Loucy (cell line): Measurements from ENCODE around the gene ZFP69B.
A peak's percentile ranks its signal among the peaks of the same experiment; 100 is the strongest.
"Not testable (repeated sequence)": the region's sequence is repeated elsewhere in the genome, so short reads cannot be mapped to it uniquely, and the experiment has no call there.

Experiments used
- H2AFZ ChIP-seq: fragments of 200-600 bp; sonication (generic); 2 replicates; pipeline ENCODE4 v1.6.0; 2016; ENCODE audit warnings: antibody characterized with exemption, mild to moderate bottlenecking, low read length, moderate library complexity
- H3F3A ChIP-seq: fragments of 200-600 bp; 2 replicates; pipeline ENCODE4 v1.6.0; 2016; ENCODE audit warnings: antibody characterized with exemption, low read depth, mild to moderate bottlenecking
- H3K27me3 ChIP-seq: fragments of 200-600 bp; sonication (generic); 2 replicates; pipeline ENCODE4 v1.6.1; 2014; ENCODE audit warnings: low read length, mild to moderate bottlenecking; ENCODE audit not compliant: insufficient read depth, poor library complexity, severe bottlenecking
- H3K36me3 ChIP-seq: fragments of 200-600 bp; sonication (generic); 2 replicates; pipeline ENCODE4 v1.6.1; 2016; ENCODE audit warnings: low read length; ENCODE audit not compliant: insufficient read depth
- H3K4me1 ChIP-seq: fragments of 200-600 bp; sonication (generic); 2 replicates; pipeline ENCODE4 v1.5.1; 2014; ENCODE audit warnings: low read length, mild to moderate bottlenecking; ENCODE audit not compliant: insufficient read depth, poor library complexity, severe bottlenecking
- H3K4me2 ChIP-seq: fragments of 200-600 bp; sonication (generic); 2 replicates; pipeline ENCODE4 v1.6.0; 2014; ENCODE audit warnings: antibody characterized with exemption, low read length, low read depth, mild to moderate bottlenecking; ENCODE audit not compliant: poor library complexity, severe bottlenecking
- H3K4me3 ChIP-seq: fragments of 200-600 bp; sonication (generic); 2 replicates; pipeline ENCODE4 v1.5.1; 2014; ENCODE audit warnings: low read length, mild to moderate bottlenecking, mixed read lengths; ENCODE audit not compliant: poor library complexity, severe bottlenecking
- H3K79me2 ChIP-seq: fragments of 200-600 bp; sonication (generic); 2 replicates; pipeline ENCODE4 v1.6.1; 2014; ENCODE audit warnings: low read length; ENCODE audit not compliant: insufficient read depth
- H3K9ac ChIP-seq: fragments of 200-600 bp; sonication (generic); 2 replicates; pipeline ENCODE4 v1.6.0; 2014; ENCODE audit warnings: mild to moderate bottlenecking, low read depth, low read length, moderate library complexity; ENCODE audit not compliant: poor library complexity, severe bottlenecking
- H3K9me2 ChIP-seq: fragments of 200-600 bp; sonication (generic); replicated peaks from 2 replicates; pipeline ENCODE4 v1.6.1; 2016; ENCODE audit warnings: low read depth, low read length, mixed read lengths
- H3K9me3 ChIP-seq: fragments of 200-600 bp; sonication (generic); 2 replicates; pipeline ENCODE4 v1.6.1; 2014; ENCODE audit warnings: mild to moderate bottlenecking, antibody characterized with exemption, low read length, low read depth; ENCODE audit not compliant: insufficient read depth
- H4K20me1 ChIP-seq: fragments of 200-600 bp; sonication (generic); 2 replicates; pipeline ENCODE4 v1.6.0; 2014; ENCODE audit warnings: antibody characterized with exemption, low read length, mild to moderate bottlenecking; ENCODE audit not compliant: insufficient read depth, poor library complexity, severe bottlenecking
- EZH2phosphoT487 ChIP-seq: fragments of 200-600 bp; IDR thresholded peaks from 2 replicates; pipeline ENCODE4 v1.6.1; 2018; ENCODE audit warnings: antibody characterized with exemption, mild to moderate bottlenecking, moderate library complexity, borderline replicate concordance
- TF ChIP-seq, protein P1 (sequence below): fragments of 200-600 bp; sonication (generic); conservative IDR thresholded peaks from 2 replicates; pipeline ENCODE4 v1.5.1; 2014; ENCODE audit warnings: mild to moderate bottlenecking, antibody characterized with exemption, low read length

ZFP69B gene

DNA sequence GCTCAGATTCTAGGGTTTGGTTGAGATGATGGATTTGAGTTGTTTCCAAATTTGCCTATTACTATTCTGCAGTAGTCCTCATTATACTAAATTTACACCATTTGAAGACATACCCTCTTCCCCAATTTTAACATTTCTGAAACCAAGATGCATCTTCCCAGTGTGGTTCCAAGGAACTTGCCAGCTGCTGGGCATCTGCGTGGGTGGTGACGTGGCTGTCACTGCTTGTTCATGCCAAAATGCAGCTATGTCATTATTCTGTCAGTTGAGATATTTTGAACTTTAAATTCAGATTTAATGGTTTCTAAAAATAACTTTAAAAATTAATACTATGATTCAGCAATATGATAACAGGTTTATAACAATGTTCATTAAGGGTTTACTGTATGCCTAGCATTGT lies 28.0 kb downstream of the ZFP69B start:
- peak overlapping the region; percentile 77 for H3K9ac ChIP-seq

DNA sequence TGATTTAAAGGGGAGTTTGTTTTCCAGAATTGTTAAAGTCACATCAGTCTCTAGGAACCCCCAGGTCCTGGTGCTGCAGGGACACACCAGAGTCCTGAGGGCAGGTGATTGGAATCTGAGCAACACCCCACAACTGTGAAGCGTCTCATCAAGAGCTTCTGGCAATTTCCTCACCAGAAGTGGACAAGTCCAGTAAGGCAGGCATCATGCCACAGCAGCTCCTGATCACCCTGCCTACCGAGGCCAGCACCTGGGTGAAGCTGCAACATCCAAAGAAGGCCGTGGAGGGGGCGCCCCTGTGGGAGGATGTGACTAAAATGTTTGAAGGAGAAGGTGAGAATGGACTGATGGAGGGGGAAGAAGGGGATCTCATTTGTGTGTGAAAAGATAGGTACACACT lies 28.9 kb downstream of the ZFP69B start:
- H4K20me1 ChIP-seq, result no peaks in the 10 kb centered on the region
- TF ChIP-seq, protein P1, sequence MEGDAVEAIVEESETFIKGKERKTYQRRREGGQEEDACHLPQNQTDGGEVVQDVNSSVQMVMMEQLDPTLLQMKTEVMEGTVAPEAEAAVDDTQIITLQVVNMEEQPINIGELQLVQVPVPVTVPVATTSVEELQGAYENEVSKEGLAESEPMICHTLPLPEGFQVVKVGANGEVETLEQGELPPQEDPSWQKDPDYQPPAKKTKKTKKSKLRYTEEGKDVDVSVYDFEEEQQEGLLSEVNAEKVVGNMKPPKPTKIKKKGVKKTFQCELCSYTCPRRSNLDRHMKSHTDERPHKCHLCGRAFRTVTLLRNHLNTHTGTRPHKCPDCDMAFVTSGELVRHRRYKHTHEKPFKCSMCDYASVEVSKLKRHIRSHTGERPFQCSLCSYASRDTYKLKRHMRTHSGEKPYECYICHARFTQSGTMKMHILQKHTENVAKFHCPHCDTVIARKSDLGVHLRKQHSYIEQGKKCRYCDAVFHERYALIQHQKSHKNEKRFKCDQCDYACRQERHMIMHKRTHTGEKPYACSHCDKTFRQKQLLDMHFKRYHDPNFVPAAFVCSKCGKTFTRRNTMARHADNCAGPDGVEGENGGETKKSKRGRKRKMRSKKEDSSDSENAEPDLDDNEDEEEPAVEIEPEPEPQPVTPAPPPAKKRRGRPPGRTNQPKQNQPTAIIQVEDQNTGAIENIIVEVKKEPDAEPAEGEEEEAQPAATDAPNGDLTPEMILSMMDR, result no peak
- no peak for TF ChIP-seq EZH2phosphoT487
- peak overlapping the region; percentile 77 for H3K9ac ChIP-seq
- peak overlapping the region; percentile 86 for H3K4me2 ChIP-seq
- H3K4me1 ChIP-seq, result peaks cover 24% of the 10 kb centered on the region
- peaks cover 15% of the 10 kb centered on the region; the same call in 1 of the 2 replicates for H3K79me2 ChIP-seq
- no peaks in the 10 kb centered on the region for H3K9me2 ChIP-seq
- H3F3A ChIP-seq, result no peaks in the 10 kb centered on the region
- H3K4me3 ChIP-seq, result peak overlapping the region; percentile 82
- H3K36me3 ChIP-seq, result no peaks in the 10 kb centered on the region
- no peaks in the 10 kb centered on the region for H3K27me3 ChIP-seq
- H3K9me3 ChIP-seq, result peaks cover 12% of the 10 kb centered on the region
- no peak overlapping the region for H2AFZ ChIP-seq

More for the DNA sequence above, 28.0 kb downstream of the ZFP69B start:
- H3K4me1 ChIP-seq, result peaks cover 24% of the 10 kb centered on the region
- no peaks in the 10 kb centered on the region for H3F3A ChIP-seq
- TF ChIP-seq, protein P1, result no peak
- no peak for TF ChIP-seq EZH2phosphoT487
- peak overlapping the region; percentile 82 for H3K4me3 ChIP-seq
- no peaks in the 10 kb centered on the region for H3K9me2 ChIP-seq
- H3K4me2 ChIP-seq, result peak overlapping the region; percentile 86
- H2AFZ ChIP-seq, result no peak overlapping the region
- H3K27me3 ChIP-seq, result no peaks in the 10 kb centered on the region
- H3K9me3 ChIP-seq, result peaks cover 12% of the 10 kb centered on the region
- H4K20me1 ChIP-seq, result no peaks in the 10 kb centered on the region
- no peaks in the 10 kb centered on the region for H3K36me3 ChIP-seq
- H3K79me2 ChIP-seq, result peaks cover 15% of the 10 kb centered on the region; the same call in 1 of the 2 replicates

- no peaks in the 10 kb centered on the region for H3K9me2 ChIP-seq
Measured at GRCh38 chr1:40495315-40495903, 45.1 kb downstream of the ZFP69B start.

GRCh38 chr1:40502651-40503050 lies 52.4 kb downstream of the ZFP69B start:
- not testable (repeated sequence) for H2AFZ ChIP-seq, H3K4me3 ChIP-seq, H3K4me2 ChIP-seq

More at GRCh38 chr1:40495315-40495903, 45.1 kb downstream of the ZFP69B start:
- no peaks in the 10 kb centered on the region for H3K4me1 ChIP-seq
- TF ChIP-seq, protein P1, result no peak
- no peak for TF ChIP-seq EZH2phosphoT487
- H3F3A ChIP-seq, result no peaks in the 10 kb centered on the region
- no peak overlapping the region for H3K4me3 ChIP-seq
- H3K9ac ChIP-seq, result no peak overlapping the region
- no peak overlapping the region for H2AFZ ChIP-seq
- H3K36me3 ChIP-seq, result peaks cover 37% of the 10 kb centered on the region
- no peaks in the 10 kb centered on the region for H3K79me2 ChIP-seq
- H3K4me2 ChIP-seq, result no peak overlapping the region
- H3K9me3 ChIP-seq, result peaks cover 22% of the 10 kb centered on the region; the same call in 1 of the 2 replicates
- H4K20me1 ChIP-seq, result no peaks in the 10 kb centered on the region
- H3K27me3 ChIP-seq, result no peaks in the 10 kb centered on the region

More at GRCh38 chr1:40502651-40503050, 52.4 kb downstream of the ZFP69B start:
- not testable (repeated sequence) for H3K9me2 ChIP-seq, H3K79me2 ChIP-seq, H3K9ac ChIP-seq, H4K20me1 ChIP-seq, H3K36me3 ChIP-seq, H3K27me3 ChIP-seq, H3F3A ChIP-seq, H3K4me1 ChIP-seq
- peaks cover 13% of the 10 kb centered on the region; the same call in 1 of the 2 replicates for H3K9me3 ChIP-seq
